GM12801 (cell line): ENCODE measurements around the gene NHLRC1.

Experiments used
- CTCF ChIP-seq: IDR thresholded peaks from one replicate; pipeline ENCODE4 v1.5.1; 2011; ENCODE audit warnings: control low read depth; ENCODE audit not compliant: insufficient read length; ENCODE audit errors: extremely low read depth

Gene NHLRC1

DNA sequence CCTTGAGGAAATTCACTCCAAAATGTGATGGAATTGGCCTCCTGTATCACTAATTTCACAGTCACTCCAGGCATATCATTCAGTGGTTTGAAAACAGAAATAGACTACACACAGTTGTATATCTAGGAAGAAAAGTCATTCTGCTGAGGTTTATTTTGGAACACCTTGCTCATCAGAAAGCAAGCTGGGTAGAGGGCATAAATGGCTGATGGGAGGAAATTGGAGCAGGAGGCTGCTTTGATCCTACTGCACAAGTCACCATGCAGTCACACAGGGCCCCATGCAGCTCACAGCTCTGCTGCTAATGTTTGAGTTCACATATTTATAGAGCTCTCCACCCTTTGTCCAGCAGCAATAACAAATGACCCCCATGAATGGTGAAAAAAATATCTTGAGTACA lies 12.3 kb downstream of the NHLRC1 start:
- no peak for TF ChIP-seq CTCF

DNA sequence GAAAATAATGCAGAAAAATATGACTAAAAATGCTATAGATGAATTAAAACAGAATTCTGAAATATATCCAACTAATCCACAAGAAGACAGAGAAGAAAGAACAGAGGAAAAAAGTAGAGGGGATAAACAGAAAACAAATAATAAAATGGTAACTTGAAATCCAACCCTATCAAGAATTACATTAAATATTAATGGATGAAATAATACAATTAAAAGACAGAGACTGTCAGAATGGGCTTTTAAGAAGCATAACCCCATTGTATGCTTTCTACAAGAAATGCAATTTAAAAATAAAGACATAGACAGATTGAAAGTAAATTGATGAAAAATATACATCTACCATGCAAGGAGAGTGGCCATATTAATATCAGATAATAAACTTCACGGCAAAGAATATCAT lies 15.4 kb downstream of the NHLRC1 start:
- TF ChIP-seq CTCF = no peak

DNA sequence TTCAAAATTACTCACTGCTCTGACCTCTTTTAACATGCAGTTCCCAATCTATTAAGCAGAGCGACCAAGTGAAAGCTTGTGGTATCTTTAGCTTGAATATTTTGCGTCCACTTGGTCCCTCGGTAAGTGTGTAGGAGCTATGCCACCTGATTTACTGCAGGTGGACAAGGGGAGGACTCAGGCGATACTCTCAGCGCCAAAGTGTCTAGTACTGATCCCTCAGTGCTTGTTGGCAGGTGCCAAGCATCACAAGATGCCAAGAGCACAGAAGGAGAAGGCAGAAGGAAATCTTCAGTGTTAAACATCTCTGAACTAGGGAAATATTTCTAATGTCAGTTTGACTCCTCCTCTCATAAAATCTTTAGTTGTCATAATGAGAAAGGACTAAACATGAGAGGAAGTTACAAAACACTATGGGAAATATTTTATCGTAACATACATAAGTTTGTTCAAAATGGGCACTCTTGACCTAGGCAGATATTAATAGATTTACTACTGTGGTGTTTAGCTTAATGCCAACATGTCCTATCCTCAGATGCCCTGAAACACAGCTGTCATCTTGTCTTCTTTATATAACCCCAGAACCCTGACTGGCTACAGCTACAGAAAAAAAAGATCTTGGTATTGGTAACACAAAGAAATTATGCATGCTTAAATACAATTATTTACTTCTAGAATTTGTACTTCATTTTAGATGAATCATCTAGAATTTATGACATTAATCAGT lies 19.5 kb downstream of the NHLRC1 start:
- TF ChIP-seq CTCF = no peak

GRCh38 chr6:18101873-18102272 lies 20.6 kb downstream of the NHLRC1 start:
- no peak for TF ChIP-seq CTCF

- no peak for TF ChIP-seq CTCF
These were observed 21.2 kb downstream of the NHLRC1 start for GRCh38 chr6:18101271-18101670.

DNA sequence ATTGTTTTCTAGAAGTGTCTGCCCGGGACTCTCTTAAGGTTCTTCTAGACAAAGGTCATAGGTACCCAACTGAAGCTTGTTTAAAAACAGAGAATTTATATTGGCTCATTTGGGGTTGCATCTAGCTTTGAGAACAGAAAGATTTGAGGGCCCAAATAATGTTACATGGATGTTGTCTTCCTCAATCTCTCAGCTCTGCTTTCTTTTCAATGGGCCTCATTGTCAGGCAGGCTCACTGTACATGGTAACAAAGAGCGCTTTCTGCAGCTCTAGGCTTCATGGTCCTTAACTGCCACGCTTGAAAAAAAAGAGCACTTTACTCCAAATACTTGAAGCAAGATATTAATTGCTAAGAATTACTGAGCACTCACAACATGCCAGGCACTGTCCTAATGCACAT lies 22.2 kb downstream of the NHLRC1 start:
- TF ChIP-seq CTCF = no peak

DNA sequence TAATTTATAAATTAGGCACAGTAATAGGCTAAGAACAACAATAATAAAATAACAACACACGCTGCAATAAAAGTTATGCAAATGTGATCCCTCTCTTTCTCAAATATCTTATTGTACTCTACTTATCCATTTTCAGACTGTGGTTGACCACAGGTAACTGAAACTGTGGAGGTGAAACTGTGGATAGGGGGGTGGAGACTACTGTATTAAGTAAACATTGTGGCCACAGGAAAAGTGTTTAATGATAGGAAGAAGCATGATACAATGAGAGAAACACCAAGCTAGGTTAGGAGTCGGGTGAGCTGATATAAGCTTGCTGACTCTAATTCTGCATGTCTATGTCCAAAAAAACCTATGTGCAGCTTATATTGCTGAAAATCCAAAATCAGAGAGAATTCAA lies 23.0 kb downstream of the NHLRC1 start:
- TF ChIP-seq CTCF = no peak

- TF ChIP-seq CTCF = no peak
These were observed 26.1 kb downstream of the NHLRC1 start for GRCh38 chr6:18096423-18096822.
